ENCODE data around the gene WDFY2. TPM values are rescaled to one million over a fixed set of nuclear protein-coding genes. Genes with fewer than 3 reads are reported as not detected.

WDFY2 gene
- total and polyA plus RNA-seq, 11 donors, result 2.0 to 12.6 (median 6.5) TPM

DNA sequence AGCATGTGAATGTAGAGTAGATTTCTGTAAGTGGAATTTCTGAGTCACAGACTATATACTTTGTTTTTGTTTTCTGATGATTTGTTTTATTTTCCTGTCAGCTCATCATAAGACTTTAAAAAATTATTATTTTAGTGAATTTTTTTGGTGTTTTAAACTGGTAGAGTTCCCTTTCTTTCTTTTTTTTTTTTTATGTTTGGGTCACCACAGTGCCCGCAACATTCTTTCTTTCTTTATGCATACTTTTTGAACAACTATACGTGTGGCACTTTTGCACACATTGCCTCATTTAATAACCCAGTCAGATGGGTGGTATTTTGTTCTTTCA lies 46.0 kb downstream of the WDFY2 start:
- ATAC-seq (no peak), DNase-seq (no peak)
- intact Hi-C loops (cut with DNase I), result loop anchor here in 1 of 10 donors (5.0 kb wide), 1 partner anchor 38 kb away; no protein-coding TSS in a partner anchor
- Histone ChIP-seq H3K9me3 (no peaks in the 10 kb centered on the region), H3K4me3 (no peak overlapping the region), H3K27me3 (no peaks in the 10 kb centered on the region), H3K27ac (no peak overlapping the region), H3K4me1 (peaks cover 0 to 59% (median 21%) of the 10 kb centered on the region in 12 donors), H3K36me3 (no peaks in the 10 kb centered on the region)
- TF ChIP-seq, protein P1, sequence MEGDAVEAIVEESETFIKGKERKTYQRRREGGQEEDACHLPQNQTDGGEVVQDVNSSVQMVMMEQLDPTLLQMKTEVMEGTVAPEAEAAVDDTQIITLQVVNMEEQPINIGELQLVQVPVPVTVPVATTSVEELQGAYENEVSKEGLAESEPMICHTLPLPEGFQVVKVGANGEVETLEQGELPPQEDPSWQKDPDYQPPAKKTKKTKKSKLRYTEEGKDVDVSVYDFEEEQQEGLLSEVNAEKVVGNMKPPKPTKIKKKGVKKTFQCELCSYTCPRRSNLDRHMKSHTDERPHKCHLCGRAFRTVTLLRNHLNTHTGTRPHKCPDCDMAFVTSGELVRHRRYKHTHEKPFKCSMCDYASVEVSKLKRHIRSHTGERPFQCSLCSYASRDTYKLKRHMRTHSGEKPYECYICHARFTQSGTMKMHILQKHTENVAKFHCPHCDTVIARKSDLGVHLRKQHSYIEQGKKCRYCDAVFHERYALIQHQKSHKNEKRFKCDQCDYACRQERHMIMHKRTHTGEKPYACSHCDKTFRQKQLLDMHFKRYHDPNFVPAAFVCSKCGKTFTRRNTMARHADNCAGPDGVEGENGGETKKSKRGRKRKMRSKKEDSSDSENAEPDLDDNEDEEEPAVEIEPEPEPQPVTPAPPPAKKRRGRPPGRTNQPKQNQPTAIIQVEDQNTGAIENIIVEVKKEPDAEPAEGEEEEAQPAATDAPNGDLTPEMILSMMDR (IDR thresholded peaks at IDR 0.05), result no peak
- no peak for TF ChIP-seq POLR2A (IDR thresholded peaks at IDR 0.05)
- WGBS, 4 donors, result 93 to 99% (median 96%) methylated on average over 2 of the region's 2 CpGs

DNA sequence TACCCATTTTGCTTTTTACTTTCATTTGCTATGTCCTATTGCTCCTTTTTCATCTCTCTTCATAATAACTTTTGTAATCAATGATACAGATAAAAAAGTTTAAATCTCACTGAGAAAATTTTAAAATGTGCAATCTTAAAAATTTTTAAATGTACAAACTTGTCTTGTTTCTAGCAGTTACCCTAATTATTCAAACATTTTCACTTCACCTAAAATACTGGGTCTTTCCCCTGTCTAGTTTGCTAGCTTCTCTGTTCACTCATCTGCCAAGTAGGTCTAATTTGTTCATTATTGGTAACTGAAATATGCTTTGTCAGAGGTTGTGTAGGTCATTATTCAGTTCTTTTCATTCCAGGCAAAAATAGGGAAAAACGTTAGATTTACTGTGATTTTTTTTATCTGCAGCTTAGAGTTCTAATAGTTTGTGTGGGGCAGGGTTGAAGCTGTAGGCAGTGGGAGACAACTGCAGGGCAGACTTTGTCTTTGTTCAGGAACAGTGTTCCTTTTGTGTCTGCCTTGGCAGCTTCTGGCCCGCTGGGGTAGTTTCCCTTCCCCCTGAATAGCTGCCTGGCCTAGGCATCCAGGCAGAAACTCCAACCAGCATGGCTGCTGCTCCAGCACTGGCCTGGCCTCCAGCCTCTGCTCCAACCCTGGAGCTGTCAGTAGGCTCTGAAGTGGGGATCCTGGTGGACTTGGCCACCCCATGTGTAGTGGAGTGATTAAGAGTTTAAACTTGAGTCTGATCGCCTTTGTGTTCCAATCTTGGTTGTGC lies 48.5 kb downstream of the WDFY2 start:
- Histone ChIP-seq H3K27ac (peak overlapping the region in 1 of 12 donors; percentile 42), H3K27me3 (no peaks in the 10 kb centered on the region), H3K4me3 (no peak overlapping the region), H3K36me3 (no peaks in the 10 kb centered on the region), H3K9me3 (no peaks in the 10 kb centered on the region), H3K4me1 (peaks cover 0 to 61% (median 15%) of the 10 kb centered on the region in 12 donors)
- peak in 2 of 4 donors; percentile 20 to 57 for ATAC-seq
- TF ChIP-seq, protein P1 (IDR thresholded peaks at IDR 0.05), result no peak
- TF ChIP-seq POLR2A (IDR thresholded peaks at IDR 0.05), result no peak
- 68 to 84% (median 79%) methylated on average over 3 of the region's 3 CpGs for WGBS, 4 donors
- intact Hi-C loops (cut with DNase I), result loop anchor here in 1 of 10 donors (5.0 kb wide), 1 partner anchor 40 kb away; no protein-coding TSS in a partner anchor
- DNase-seq, result peak in 1 of 5 donors; percentile 31

DNA sequence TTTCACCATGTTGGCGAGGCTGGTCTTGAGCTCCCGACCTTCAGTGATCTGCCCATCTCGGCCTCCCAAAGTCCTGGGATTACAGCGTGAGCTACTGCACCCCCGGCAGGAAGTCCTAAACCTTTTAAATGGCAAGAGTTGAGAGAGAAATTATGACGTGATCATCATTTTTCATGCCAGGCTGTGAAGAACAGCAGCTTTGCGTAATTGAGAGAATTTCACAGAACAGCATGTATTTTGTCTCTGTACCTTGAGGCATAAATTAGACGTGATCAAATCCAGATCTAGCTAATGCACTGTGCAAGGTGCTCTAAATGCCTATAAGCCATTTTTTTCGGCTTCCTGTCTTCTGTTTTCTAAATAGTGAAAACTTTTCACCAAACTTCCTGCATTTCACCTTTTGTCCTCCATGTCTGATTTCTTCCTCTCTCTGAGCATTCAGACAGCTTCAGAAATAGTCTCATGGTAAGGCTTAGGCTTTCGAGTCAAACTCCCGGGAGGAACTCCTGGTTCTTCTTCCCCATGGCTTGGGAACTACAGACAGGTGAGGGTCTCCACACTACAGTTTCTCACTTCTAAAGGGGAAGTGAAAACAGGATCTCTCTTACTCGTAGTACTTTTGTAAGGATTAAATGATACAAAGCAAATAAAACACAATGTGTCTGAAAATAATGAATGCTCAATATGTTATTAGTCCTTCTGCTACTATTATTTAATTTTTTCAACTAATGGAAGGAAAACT lies 51.0 kb downstream of the WDFY2 start:
- TF ChIP-seq, protein P1 (IDR thresholded peaks at IDR 0.05), result no peak
- no peak overlapping the region for H3K27ac ChIP-seq
- DNase-seq (no peak), ATAC-seq (no peak)
- no peaks in the 10 kb centered on the region for H3K36me3 ChIP-seq
- peaks cover 0 to 63% (median 15%) of the 10 kb centered on the region in 12 donors for H3K4me1 ChIP-seq
- H3K9me3 ChIP-seq, result no peaks in the 10 kb centered on the region
- no peaks in the 10 kb centered on the region for H3K27me3 ChIP-seq
- 88 to 95% (median 88%) methylated on average over 12 of the region's 12 CpGs for WGBS, 4 donors
- intact Hi-C loops (cut with DNase I), result no loop called here
- H3K4me3 ChIP-seq, result no peak overlapping the region

DNA sequence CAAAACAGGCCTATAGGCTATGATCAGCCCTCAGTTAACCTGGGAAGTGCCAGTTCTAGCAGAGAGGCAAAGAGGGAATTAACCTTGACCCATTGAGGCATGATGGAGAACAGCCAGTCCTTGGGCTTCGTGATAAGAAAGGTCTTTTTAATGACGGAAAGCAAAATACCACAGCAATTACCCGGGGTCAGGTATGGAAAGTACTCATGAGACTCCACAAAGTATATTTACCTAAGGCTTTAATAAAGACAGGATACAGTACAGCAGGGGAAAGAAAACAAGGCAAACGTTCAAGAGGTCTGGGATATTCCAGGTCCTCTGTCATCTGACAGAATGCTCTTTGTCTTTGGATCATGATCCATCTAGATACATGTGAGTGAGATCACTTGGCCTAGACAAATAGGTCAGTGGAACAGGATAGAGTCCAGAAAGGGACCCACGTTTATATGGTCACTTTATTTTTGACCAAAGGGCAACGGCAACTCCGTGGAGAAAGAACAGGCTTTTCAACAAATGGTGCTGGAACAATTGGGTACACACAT lies 52.2 kb downstream of the WDFY2 start:
- H3K4me1 ChIP-seq, result peaks cover 0 to 54% (median 15%) of the 10 kb centered on the region in 12 donors
- intact Hi-C loops (cut with DNase I), result no loop called here
- no peak overlapping the region for H3K4me3 ChIP-seq
- ATAC-seq, result peak in 2 of 4 donors; percentile 56 to 64
- WGBS, 4 donors, result 30 to 42% (median 36%) methylated on average over 7 of the region's 7 CpGs
- no peak for TF ChIP-seq POLR2A (IDR thresholded peaks at IDR 0.05)
- TF ChIP-seq, protein P1 (IDR thresholded peaks at IDR 0.05), result no peak
- no peaks in the 10 kb centered on the region for H3K9me3 ChIP-seq
- no peaks in the 10 kb centered on the region for H3K27me3 ChIP-seq
- no peak overlapping the region for H3K27ac ChIP-seq
- DNase-seq, result no peak
- H3K36me3 ChIP-seq, result no peaks in the 10 kb centered on the region
